ENCODE measurements around the gene SLC35D1. TPM values are rescaled to one million over a fixed set of nuclear protein-coding genes. Genes with fewer than 3 reads are reported as not detected.
A peak's percentile ranks its signal among the peaks of the same experiment; 100 is the strongest.

The SLC35D1 gene
- total RNA-seq, 6 experiments from 2014 or later, result 19.8 to 26.0 (median 22.3) TPM

- no peak for DNase-seq
- no peaks in the 10 kb centered on the region for H3K9me3 Mint-ChIP-seq
- H3K27ac Mint-ChIP-seq, result no peak overlapping the region
- H3K36me3 Mint-ChIP-seq (ENCODE audit: low read depth), result peaks cover 63% of the 10 kb centered on the region
- no peaks in the 10 kb centered on the region for H3K27me3 Mint-ChIP-seq (ENCODE audit: insufficient read depth)
- TF ChIP-seq, protein P1, sequence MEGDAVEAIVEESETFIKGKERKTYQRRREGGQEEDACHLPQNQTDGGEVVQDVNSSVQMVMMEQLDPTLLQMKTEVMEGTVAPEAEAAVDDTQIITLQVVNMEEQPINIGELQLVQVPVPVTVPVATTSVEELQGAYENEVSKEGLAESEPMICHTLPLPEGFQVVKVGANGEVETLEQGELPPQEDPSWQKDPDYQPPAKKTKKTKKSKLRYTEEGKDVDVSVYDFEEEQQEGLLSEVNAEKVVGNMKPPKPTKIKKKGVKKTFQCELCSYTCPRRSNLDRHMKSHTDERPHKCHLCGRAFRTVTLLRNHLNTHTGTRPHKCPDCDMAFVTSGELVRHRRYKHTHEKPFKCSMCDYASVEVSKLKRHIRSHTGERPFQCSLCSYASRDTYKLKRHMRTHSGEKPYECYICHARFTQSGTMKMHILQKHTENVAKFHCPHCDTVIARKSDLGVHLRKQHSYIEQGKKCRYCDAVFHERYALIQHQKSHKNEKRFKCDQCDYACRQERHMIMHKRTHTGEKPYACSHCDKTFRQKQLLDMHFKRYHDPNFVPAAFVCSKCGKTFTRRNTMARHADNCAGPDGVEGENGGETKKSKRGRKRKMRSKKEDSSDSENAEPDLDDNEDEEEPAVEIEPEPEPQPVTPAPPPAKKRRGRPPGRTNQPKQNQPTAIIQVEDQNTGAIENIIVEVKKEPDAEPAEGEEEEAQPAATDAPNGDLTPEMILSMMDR (IDR thresholded peaks at IDR 0.05), result no peak
- peaks cover 19% of the 10 kb centered on the region for H3K4me1 Mint-ChIP-seq (ENCODE audit: low read depth)
- H3K4me3 Mint-ChIP-seq, result no peak overlapping the region
These were observed 96.0 kb downstream of the SLC35D1 start for GRCh38 chr1:66957938-66958337.

DNA sequence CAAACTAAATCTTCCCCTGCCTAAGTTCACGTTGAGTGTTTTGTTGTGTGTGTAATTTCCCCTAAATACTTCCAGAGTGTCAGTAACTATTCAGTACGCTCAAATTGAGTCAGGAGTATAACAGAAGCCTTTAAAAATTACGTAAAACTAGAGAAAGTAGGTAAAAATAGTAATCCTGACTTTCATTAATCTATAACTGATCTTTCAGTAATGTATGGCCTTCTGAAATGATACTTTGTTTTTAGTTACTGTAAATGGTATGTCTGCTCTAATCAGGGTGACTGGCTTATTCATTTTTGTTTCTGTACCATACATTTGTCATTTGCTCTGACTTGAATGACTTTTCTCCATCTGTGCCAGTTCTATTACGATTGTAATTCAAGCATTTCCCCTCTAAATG, 99.7 kb downstream of the SLC35D1 start:
- Mint-ChIP-seq H3K27me3 (ENCODE audit: insufficient read depth) (no peaks in the 10 kb centered on the region; the same call in 1 of the 2 replicates), H3K9me3 (no peaks in the 10 kb centered on the region), H3K4me3 (no peak overlapping the region), H3K36me3 (ENCODE audit: low read depth) (peaks cover 64% of the 10 kb centered on the region), H3K27ac (peak overlapping the region; percentile 48; the same call in 1 of the 2 replicates), H3K4me1 (ENCODE audit: low read depth) (peaks cover 46% of the 10 kb centered on the region)
- TF ChIP-seq, protein P1 (IDR thresholded peaks at IDR 0.05), result no peak
- DNase-seq, result no peak

DNA sequence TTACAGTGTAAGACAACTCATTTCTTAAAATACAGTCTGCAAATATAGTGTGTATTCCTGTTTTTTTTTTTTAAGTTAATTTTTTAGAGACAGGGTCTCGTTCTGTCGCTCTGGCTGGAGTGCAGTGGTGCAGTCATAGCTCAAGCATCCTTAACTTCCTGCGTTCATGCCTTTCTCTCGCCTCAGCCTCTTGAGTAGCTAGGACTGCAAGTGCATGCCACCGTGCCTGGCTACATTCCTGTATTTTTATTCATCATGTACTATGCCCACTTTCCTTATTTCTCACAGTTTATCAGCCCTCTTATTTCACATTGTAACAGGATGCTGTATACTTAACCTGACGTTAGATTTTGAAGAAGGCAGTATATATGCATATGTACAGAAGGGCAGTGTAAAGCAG, 102.4 kb downstream of the SLC35D1 start:
- TF ChIP-seq, protein P1 (IDR thresholded peaks at IDR 0.05), result no peak
- peaks cover 70% of the 10 kb centered on the region for H3K36me3 Mint-ChIP-seq (ENCODE audit: low read depth)
- H3K4me1 Mint-ChIP-seq (ENCODE audit: low read depth), result peaks cover 61% of the 10 kb centered on the region
- H3K4me3 Mint-ChIP-seq, result peak overlapping the region; percentile 70
- peak overlapping the region; percentile 83 for H3K27ac Mint-ChIP-seq
- peak; percentile 83 for DNase-seq
- H3K27me3 Mint-ChIP-seq (ENCODE audit: insufficient read depth), result no peaks in the 10 kb centered on the region; the same call in 1 of the 2 replicates
- H3K9me3 Mint-ChIP-seq, result no peaks in the 10 kb centered on the region

Other genes with a start within 250 kb of the SLC35D1 start
- 1 to 10 TPM; 1.3 to 4.3 (median 3.4) TPM for gene DNAI4, start 129.3 kb downstream of the SLC35D1 start, total RNA-seq (2021; fragmentation: NEBNext Ultra II Directional; extraction: Animal tissue kit (Norgen Biotek cat#: 25700))
- 10 to 100 TPM; 28.0 to 37.5 (median 33.7) TPM for gene MIER1, start 129.2 kb downstream of the SLC35D1 start, total RNA-seq (2021; fragmentation: NEBNext Ultra II Directional; extraction: Animal tissue kit (Norgen Biotek cat#: 25700))
- not detected for gene C1orf141, start 80.8 kb upstream of the SLC35D1 start, total RNA-seq (2021; fragmentation: NEBNext Ultra II Directional; extraction: Animal tissue kit (Norgen Biotek cat#: 25700))
- gene IL23R, start 112.3 kb upstream of the SLC35D1 start, total RNA-seq (2021; fragmentation: NEBNext Ultra II Directional; extraction: Animal tissue kit (Norgen Biotek cat#: 25700)), result not detected